ENCODE data around the gene RREB1.

Gene RREB1

GRCh38 chr6:7200598-7201443 lies 93.1 kb downstream of the RREB1 start:
- no peak for DNase-seq (ENCODE audit: low read depth in 1 of 2, low spot score in 1 of 2)
- H3K27me3 ChIP-seq (ENCODE audit: insufficient read depth, poor library complexity, severe bottlenecking), result no peaks in the 10 kb centered on the region
- H3K27ac ChIP-seq (replicated peaks), result peak overlapping the region; percentile 38
- H3K4me3 ChIP-seq (replicated peaks; ENCODE audit: insufficient read depth, low read length), result no peak overlapping the region
- TF ChIP-seq GABPA (IDR thresholded peaks at IDR 0.05; ENCODE audit: low read depth) (no peak), CTCF (IDR thresholded peaks at IDR 0.05; ENCODE audit: insufficient read depth, low read length) (no peak), REST (IDR thresholded peaks at IDR 0.05; ENCODE audit: insufficient replicate concordance, low read depth) (no peak), SPI1 (IDR thresholded peaks at IDR 0.05; ENCODE audit: borderline replicate concordance, low read depth) (no peak), POLR2AphosphoS5 (IDR thresholded peaks at IDR 0.05; ENCODE audit: low read depth) (no peak; the same call in 1 of the 2 replicates)

DNA sequence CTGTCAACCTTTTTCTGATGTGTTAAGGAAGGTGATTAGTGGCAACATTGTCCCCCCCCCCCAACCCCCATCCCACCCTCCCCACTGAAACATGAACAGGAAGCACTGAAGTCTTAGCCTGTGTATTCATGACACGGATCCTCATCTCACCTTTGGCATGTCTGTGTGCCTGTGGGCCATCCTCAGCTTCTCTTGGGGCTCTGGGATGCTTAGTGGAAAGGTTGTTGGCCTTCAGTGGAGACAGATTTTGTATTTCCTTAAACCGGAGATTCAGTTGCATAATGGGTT lies 93.6 kb downstream of the RREB1 start:
- TF ChIP-seq REST (IDR thresholded peaks at IDR 0.05; ENCODE audit: insufficient replicate concordance, low read depth), result no peak
- no peak for TF ChIP-seq CTCF (IDR thresholded peaks at IDR 0.05; ENCODE audit: insufficient read depth, low read length)
- no peak for TF ChIP-seq GABPA (IDR thresholded peaks at IDR 0.05; ENCODE audit: low read depth)
- TF ChIP-seq POLR2AphosphoS5 (IDR thresholded peaks at IDR 0.05; ENCODE audit: low read depth), result no peak
- TF ChIP-seq SPI1 (IDR thresholded peaks at IDR 0.05; ENCODE audit: borderline replicate concordance, low read depth), result no peak
- no peak for DNase-seq (ENCODE audit: low read depth in 1 of 2, low spot score in 1 of 2)
- peak overlapping the region; percentile 70 for H3K27ac ChIP-seq (replicated peaks)
- H3K4me3 ChIP-seq (replicated peaks; ENCODE audit: insufficient read depth, low read length), result no peak overlapping the region
- no peaks in the 10 kb centered on the region for H3K27me3 ChIP-seq (ENCODE audit: insufficient read depth, poor library complexity, severe bottlenecking)

GRCh38 chr6:7201732-7202541 lies 94.2 kb downstream of the RREB1 start:
- H3K27ac ChIP-seq (replicated peaks), result peak overlapping the region; percentile 70
- DNase-seq (ENCODE audit: low read depth in 1 of 2, low spot score in 1 of 2), result peak; percentile 83 to 97
- TF ChIP-seq CTCF (IDR thresholded peaks at IDR 0.05; ENCODE audit: insufficient read depth, low read length) (no peak), REST (IDR thresholded peaks at IDR 0.05; ENCODE audit: insufficient replicate concordance, low read depth) (no peak), POLR2AphosphoS5 (IDR thresholded peaks at IDR 0.05; ENCODE audit: low read depth) (peak; percentile 67), GABPA (IDR thresholded peaks at IDR 0.05; ENCODE audit: low read depth) (no peak), SPI1 (IDR thresholded peaks at IDR 0.05; ENCODE audit: borderline replicate concordance, low read depth) (peak; percentile 94)
- H3K27me3 ChIP-seq (ENCODE audit: insufficient read depth, poor library complexity, severe bottlenecking), result no peaks in the 10 kb centered on the region
- no peak overlapping the region for H3K4me3 ChIP-seq (replicated peaks; ENCODE audit: insufficient read depth, low read length)
